HepG2 (cell line): ENCODE results near the gene CIROP. TPM values are rescaled to one million over a fixed set of nuclear protein-coding genes. Genes with fewer than 3 reads are reported as not detected.
A peak's percentile ranks its signal among the peaks of the same experiment; 100 is the strongest.

Source experiments
- CENPX ChIP-seq: sonication (generic); formaldehyde crosslinking; IDR thresholded peaks from 2 replicates; pipeline ENCODE4 v1.9.0; 2021; ENCODE audit warnings: mild to moderate bottlenecking, missing genetic modification reagents, moderate library complexity
- EZH2 ChIP-seq: conservative IDR thresholded peaks from 2 replicates; pipeline ENCODE4 v1.6.1; 2012; ENCODE audit warnings: mild to moderate bottlenecking, low read depth, low read length, moderate library complexity
- GZF1 ChIP-seq: sonication (generic); formaldehyde crosslinking; IDR thresholded peaks from 2 replicates; pipeline ENCODE4 v1.5.1; 2020; ENCODE audit warnings: mild to moderate bottlenecking, missing genetic modification reagents
- KLF13 ChIP-seq: sonication (generic); formaldehyde crosslinking; IDR thresholded peaks from 2 replicates; pipeline ENCODE4 v1.4.0; 2020; ENCODE audit warnings: mild to moderate bottlenecking, missing genetic modification reagents
- LRRFIP1 ChIP-seq: sonication (generic); formaldehyde crosslinking; conservative IDR thresholded peaks from 2 replicates; pipeline ENCODE4 v1.4.0; 2020; ENCODE audit warnings: missing genetic modification reagents
- RBFOX2 ChIP-seq: fragments of 200-400 bp; formaldehyde crosslinking; IDR thresholded peaks from 2 replicates; pipeline ENCODE4 v1.6.1; 2017; ENCODE audit warnings: low read depth, mild to moderate bottlenecking, low read length
- XRCC5 ChIP-seq: fragments of 200-400 bp; formaldehyde crosslinking; optimal IDR thresholded peaks from 2 replicates; pipeline ENCODE3; 2017; ENCODE audit warnings: mild to moderate bottlenecking, low read length
- ZKSCAN5 ChIP-seq: sonication (generic); formaldehyde crosslinking; IDR thresholded peaks from 2 replicates; pipeline ENCODE4 v1.5.1; 2020; ENCODE audit warnings: mild to moderate bottlenecking, missing genetic modification reagents
- ZMYM3 ChIP-seq: sonication (generic); formaldehyde crosslinking; IDR thresholded peaks from 2 replicates; pipeline ENCODE4 v1.5.1; 2020; ENCODE audit warnings: mild to moderate bottlenecking, missing genetic modification reagents
- ZNF280B ChIP-seq: sonication (generic); formaldehyde crosslinking; IDR thresholded peaks from 2 replicates; pipeline ENCODE4 v1.5.0; 2020; ENCODE audit warnings: missing genetic modification reagents, mild to moderate bottlenecking, borderline replicate concordance
- ZNF34 ChIP-seq: sonication (generic); formaldehyde crosslinking; IDR thresholded peaks from 2 replicates; pipeline ENCODE4 v1.4.0; 2020; ENCODE audit warnings: mild to moderate bottlenecking, missing genetic modification reagents, borderline replicate concordance
- ZNF350 ChIP-seq: sonication (generic); formaldehyde crosslinking; IDR thresholded peaks from 2 replicates; pipeline ENCODE4 v1.4.0; 2020; ENCODE audit warnings: mild to moderate bottlenecking, low read depth, missing genetic modification reagents, borderline replicate concordance
- ZNF407 ChIP-seq: sonication (generic); formaldehyde crosslinking; IDR thresholded peaks from one replicate; pipeline ENCODE4 v1.5.1; 2020; ENCODE audit warnings: mild to moderate bottlenecking, missing genetic modification reagents; ENCODE audit errors: not compliant biosample characterization
- ZNF501 ChIP-seq: sonication (generic); formaldehyde crosslinking; IDR thresholded peaks from 2 replicates; pipeline ENCODE4 v1.5.1; 2020; ENCODE audit warnings: mild to moderate bottlenecking, moderate library complexity, missing genetic modification reagents
- ZNF576 ChIP-seq: sonication (generic); formaldehyde crosslinking; IDR thresholded peaks from 2 replicates; pipeline ENCODE4 v1.4.0; 2020; ENCODE audit warnings: mild to moderate bottlenecking, missing genetic modification reagents
- ZNF709 ChIP-seq: sonication (generic); formaldehyde crosslinking; IDR thresholded peaks from 2 replicates; pipeline ENCODE4 v1.5.0; 2020; ENCODE audit warnings: mild to moderate bottlenecking, missing genetic modification reagents
- polyA plus RNA-seq, 8 experiments: library from polyadenylated mRNA; depleted of rRNA in 3 of 8; stranded (reverse) in 7 of 8; unstranded in 1 of 8; fragments of >200 nt; fragmentation: Illumina TruSeq in 4 of 8; extraction: Trizol in 4 of 8; gene quantifications; 2 replicates each; pipeline versions ENCODE4 v1.2.1 to v1.2.3, GENCODE V29; 2011 to 2016; ENCODE audit warnings: low read depth in 4 of 8, missing spikeins in 1 of 8, mixed read lengths in 1 of 8; ENCODE audit not compliant: insufficient read depth in 1 of 8
- total RNA-seq, 5 experiments: library from RNA; depleted of rRNA; stranded (reverse); fragments of >200 nt; fragmentation: Illumina TruSeq; extraction: Trizol; gene quantifications; 2 replicates each; pipeline ENCODE4 v1.2.3, GENCODE V29; 2016; ENCODE audit warnings: low read depth in 1 of 5

CIROP gene
- total and polyA plus RNA-seq, 2 of the 13 experiments (the other 11 are each of a cell fraction or from before 2014, with no cell fraction given) = 0.07 TPM; not detected in 1

GRCh38 chr14:23095196-23096108, 9.3 kb downstream of the CIROP start, which contains the start of gene C14orf119 (continued):
- TF ChIP-seq ZKSCAN5 (CRISPR knock-in tag) (no peak), ZMYM3 (CRISPR knock-in tag) (no peak), ZNF280B (CRISPR knock-in tag) (no peak), ZNF709 (peak; percentile 24; the same call in 1 of the 2 replicates), ZNF501 (peak; percentile 96), LRRFIP1 (no peak; the same call in 1 of the 2 replicates), ZNF350 (CRISPR knock-in tag) (peak; percentile 23; the same call in 1 of the 2 replicates), RBFOX2 (peak; percentile 61), KLF13 (CRISPR knock-in tag) (peak; percentile 81), CENPX (CRISPR knock-in tag) (no peak), ZNF407 (peak; percentile 20), XRCC5 (no peak), ZNF576 (CRISPR knock-in tag) (no peak), GZF1 (CRISPR knock-in tag) (no peak), ZNF34 (no peak; the same call in 1 of the 2 replicates), EZH2 (no peak)
